Sigmoid colon (tissue), 4 donors: ENCODE results near the gene ATG12.

Experiments used
- CTCF ChIP-seq, 4 experiments: fragments of 450-650 bp in 3 of 4; fragments of 200-600 bp in 1 of 4; IDR thresholded peaks; one replicate each; pipeline ENCODE4 v1.5.1; 2016 to 2019; ENCODE audit warnings: antibody characterized with exemption in 4 of 4, mild to moderate bottlenecking in 3 of 4, moderate library complexity in 2 of 4
- POLR2A ChIP-seq, 2 donors: fragments of 450-650 bp; IDR thresholded peaks; one replicate each; pipeline ENCODE4 v1.6.1; 2016; ENCODE audit warnings: antibody characterized with exemption in 2 of 2, mild to moderate bottlenecking in 2 of 2, moderate library complexity in 2 of 2
- POLR2AphosphoS5 ChIP-seq, 4 donors: sonication (generic); formaldehyde crosslinking; IDR thresholded peaks; one replicate each; pipeline ENCODE4 v1.6.1; 2017; ENCODE audit warnings: antibody characterized with exemption in 4 of 4

DNA sequence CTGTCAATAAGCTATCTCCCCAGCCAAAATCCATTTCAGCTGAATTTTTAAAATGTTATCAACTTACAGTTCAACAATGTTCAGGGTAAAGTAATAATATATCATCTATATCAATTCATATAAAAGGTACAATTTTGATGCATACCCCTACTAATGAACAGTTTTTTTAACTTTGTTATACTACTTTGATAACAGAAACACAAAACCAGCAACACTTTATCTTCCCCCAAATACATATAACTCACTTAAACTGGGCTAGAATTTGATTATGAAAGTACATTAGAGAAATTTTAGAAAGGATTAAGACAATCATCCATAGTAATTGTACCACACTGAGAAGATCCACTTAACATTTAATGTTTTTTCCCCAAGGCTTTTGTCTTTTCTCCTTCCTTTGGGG, 30.0 kb downstream of the ATG12 start:
- TF ChIP-seq CTCF (IDR thresholded peaks at IDR 0.05) (no peak), POLR2AphosphoS5 (IDR thresholded peaks at IDR 0.05) (no peak), POLR2A (IDR thresholded peaks at IDR 0.05) (no peak)
